GM19463 (cell line): ENCODE measurements around the gene TMA16.
A peak's percentile ranks its signal among the peaks of the same experiment; 100 is the strongest.

Experiments
- ATAC-seq: cut with Tn5 transposase; IDR thresholded peaks from one replicate; pipeline ENCODE4 v1.9.1; 2021; ENCODE audit warnings: mild to moderate bottlenecking, moderate library complexity; ENCODE audit not compliant: unreplicated experiment

Gene TMA16

DNA sequence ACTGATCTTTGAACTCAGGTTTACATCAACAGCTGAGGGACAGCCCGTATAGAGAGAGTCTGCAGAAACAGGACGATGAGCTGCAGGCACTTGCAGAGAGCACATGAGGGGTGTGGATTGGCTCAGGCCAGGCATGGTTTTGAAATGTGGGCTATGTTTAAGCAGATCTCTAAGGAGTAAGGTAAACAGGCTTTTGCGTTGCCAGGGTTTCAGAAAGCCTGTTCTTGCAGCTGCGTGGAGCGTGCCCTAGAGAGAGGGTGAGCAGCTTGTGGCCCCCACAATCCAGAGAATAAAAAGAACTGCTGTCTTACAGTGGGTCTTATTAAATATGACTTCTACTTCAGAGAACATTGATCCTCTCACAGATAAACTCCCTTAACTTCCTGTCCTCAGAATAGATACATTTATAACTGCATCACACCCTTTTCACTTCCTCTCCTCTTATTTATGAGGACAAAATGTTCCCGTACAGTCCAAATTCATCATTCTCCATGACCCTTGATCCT is 64.1 kb downstream of the TMA16 start:
- peak; percentile 30 for ATAC-seq

DNA sequence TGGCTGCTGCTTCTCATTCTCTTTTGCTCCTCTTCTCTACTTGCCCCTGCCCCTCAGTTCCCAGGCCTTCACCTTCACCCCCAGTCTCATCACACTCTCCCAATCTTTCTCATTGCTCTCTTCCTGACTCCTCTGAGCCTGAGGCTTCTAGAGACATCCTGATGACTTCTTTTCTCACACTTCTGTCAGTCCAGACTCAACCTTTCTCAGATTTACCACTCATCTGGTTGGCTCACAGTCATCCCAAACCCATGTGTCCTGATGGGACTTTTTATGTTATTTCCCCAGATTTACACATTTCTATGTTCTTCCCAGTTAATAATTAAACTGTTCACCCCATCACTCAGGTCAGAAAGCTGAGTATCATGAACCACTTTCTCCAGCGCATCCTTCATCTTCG is 68.0 kb downstream of the TMA16 start:
- peak; percentile 71 for ATAC-seq

DNA sequence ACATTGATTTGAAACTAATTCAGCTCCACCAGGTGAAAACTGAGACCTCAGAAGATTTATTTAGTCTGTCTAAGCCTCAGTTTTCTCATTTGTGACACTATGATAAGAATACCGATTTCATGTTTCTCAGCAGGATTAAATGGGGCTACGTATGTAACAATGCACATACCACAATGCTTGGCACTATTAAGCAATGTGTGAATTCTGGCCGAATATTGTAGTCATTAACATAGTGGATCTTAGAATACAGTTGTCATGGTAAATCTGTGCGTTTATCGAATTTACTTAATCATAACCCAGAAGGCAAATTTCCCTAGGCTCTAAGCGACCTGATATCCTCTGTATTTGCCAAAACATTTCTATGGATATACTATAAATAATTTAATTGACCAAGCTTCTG is 69.1 kb downstream of the TMA16 start:
- no peak for ATAC-seq

DNA sequence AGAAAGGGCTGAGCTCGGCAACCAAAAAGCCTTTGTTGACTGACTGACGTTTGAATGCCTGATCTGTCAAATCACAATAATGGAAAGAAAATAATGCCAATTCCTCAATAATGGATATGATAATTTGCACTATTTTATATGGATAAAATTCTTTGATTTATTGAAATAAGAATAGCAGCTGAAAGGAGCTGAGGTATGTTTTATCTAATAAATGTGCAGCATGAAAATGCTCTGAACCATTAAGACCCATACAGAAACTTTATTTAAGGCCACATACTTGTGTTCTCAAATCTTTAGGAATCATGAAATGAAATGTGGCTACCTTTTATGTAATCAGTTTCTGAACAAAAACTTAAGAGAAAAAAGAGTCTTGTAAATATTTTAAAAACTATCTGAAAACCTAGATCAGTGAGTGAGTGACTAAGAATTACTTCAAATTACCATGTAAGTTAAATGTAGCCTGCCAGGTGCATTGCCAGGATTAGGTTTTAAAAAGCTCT is 69.8 kb downstream of the TMA16 start:
- ATAC-seq, result no peak

DNA sequence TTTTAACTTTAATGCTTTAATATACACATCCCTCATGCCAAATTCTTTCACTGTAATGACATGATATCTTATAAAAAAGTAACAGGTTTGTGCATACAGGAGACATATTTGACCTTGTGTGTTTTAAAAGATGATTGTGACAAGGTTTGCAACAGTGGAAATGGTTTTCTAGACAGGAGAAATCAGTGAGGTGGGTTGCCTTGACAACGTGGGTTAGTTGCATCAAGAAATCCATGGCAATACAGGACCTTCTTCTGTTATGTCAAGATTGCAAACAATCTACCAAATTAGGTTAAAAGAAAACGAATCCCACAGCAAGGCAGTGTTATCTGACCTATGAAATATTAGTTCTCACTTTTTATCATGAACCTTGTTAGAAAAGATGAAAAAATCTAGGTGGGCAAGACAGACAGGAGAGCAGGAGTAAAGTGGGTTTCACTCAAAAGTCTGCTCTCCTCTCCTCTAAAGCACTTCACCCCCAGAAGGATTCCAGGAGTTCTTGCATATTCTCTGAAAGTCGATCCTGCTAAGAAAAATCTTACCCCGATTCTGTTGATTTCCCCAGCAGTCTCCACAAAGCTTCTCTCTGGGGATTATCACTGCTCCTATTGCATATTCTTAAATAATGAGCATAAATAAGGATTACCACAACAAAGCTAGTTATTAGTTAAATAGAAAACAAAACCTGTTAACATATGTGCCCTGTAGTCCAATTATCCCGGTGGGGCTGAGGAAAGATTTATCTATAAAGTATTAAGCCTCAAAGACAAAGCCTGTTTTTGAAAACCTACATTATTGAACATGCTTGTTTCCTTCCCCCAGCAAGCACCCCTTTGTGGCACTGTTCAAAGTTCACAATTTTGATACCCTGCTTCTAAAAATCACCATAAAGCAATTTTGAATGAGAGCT is 71.0 kb downstream of the TMA16 start:
- no peak for ATAC-seq

DNA sequence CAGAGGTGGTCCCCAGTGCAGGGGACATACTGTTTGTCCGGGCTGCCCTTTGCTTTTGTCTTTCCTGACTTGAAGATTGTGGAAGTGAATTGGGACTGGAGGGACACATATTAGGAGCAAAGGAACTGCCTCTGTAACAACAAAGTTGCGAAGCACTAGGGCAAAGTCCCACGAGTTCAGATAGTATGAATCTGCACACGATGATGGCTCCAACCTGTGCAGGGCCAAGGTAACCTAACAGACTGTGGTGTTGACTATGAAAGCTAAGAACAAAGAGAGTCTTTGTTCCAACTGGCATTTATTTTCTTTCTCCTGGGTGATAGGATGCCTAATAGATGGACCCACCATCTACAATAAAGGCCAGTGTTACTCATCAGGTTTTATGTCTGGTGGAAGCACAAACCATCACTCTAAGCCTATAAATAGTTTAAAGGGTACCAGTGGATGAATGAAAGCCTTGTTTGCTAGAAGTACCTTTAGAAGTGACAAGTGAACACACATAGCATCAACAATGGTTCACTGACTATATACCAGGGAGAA is 71.8 kb downstream of the TMA16 start:
- ATAC-seq, result no peak

DNA sequence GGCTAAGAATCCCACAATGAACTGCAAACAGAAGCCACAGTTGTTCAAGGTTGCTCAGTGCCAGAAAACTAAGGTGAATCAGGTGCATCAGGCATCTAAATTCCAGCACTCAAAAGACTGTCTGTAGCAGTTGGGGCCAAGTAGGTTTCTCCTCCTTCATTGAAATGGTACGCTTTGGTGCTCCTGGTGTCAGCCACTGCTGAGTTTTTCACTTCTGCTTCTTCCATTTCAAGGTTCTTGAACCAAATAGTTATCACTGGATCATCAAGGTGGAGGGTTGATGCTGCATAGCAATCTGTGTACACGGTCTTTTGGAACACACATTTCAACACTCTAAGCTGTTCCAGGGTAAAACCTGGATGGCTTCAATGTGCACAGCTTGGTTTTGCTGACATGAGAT is 74.4 kb downstream of the TMA16 start:
- peak; percentile 85 for ATAC-seq
